ENCODE results near the gene GORASP2. TPM values are rescaled to one million over a fixed set of nuclear protein-coding genes. Genes with fewer than 3 reads are reported as not detected.

The GORASP2 gene
- total and polyA plus RNA-seq, 2 of the 8 experiments (the other 6 are each of a cell fraction or from before 2014, with no cell fraction given) = 86.8 to 214 TPM

GRCh38 chr2:170944545-170944944 is 15.5 kb downstream of the GORASP2 start:
- H3K23ac ChIP-seq (ENCODE audit: insufficient read length) = no peak overlapping the region
- H3K23me2 ChIP-seq (ENCODE audit: low read depth, low read length) = no peaks in the 10 kb centered on the region
- no peak overlapping the region for H3K4ac ChIP-seq (replicated peaks; ENCODE audit: insufficient read length, low read depth, low read length)
- no peaks in the 10 kb centered on the region for H3K4me1 ChIP-seq (replicated peaks in 1 of 4; ENCODE audit: control insufficient read depth in 3 of 4, insufficient read depth in 4 of 4, low read length in 3 of 4)
- no peak overlapping the region for H3K56ac ChIP-seq (replicated peaks; ENCODE audit: insufficient read length, low read depth, low read length)
- H3K79me1 ChIP-seq (ENCODE audit: low read depth, low read length) = peaks cover 2% of the 10 kb centered on the region; the same call in 1 of the 2 replicates
- H2BK15ac ChIP-seq (ENCODE audit: low read length) = no peak overlapping the region
- no peaks in the 10 kb centered on the region for H3K27me3 ChIP-seq (replicated peaks in 1 of 4; ENCODE audit: control insufficient read depth in 3 of 4, extremely low read depth in 1 of 4, insufficient read depth in 3 of 4, low read length in 3 of 4)
- H3K9ac ChIP-seq (replicated peaks in 1 of 4; ENCODE audit: extremely low read depth in 1 of 4, low read depth in 3 of 4, low read length in 3 of 4) = no peak overlapping the region
- ChIA-PET CTCF (ENCODE audit: partially characterized antibody) (interaction anchor here (1.5 kb wide), 1 partner anchor 15 kb away, joined by 4 read pairs; the partner anchor contains the start of gene GORASP2), POLR2A (ENCODE audit: partially characterized antibody) (interaction anchor here (0.9 to 1.7 kb wide), 3 partner anchors 11 to 14 kb away, joined by 3 to 6 read pairs (median 4); no protein-coding TSS in a partner anchor)
- H3K4me3 ChIP-seq (ENCODE audit: extremely low read depth in 1 of 4, insufficient read depth in 2 of 4, low read depth in 3 of 4, low read length in 4 of 4) = no peak overlapping the region
- peaks cover 0 to 80% of the 10 kb centered on the region in 2 experiments; a peak in 3 of 4 replicates for H3K79me2 ChIP-seq (ENCODE audit: control insufficient read depth in 1 of 2, insufficient read depth in 2 of 2, low read length in 2 of 2)
- no peak for TF ChIP-seq POLR2A (IDR thresholded peaks at IDR 0.05; ENCODE audit: control extremely low read depth in 1 of 2, low read depth in 2 of 2, low read length in 2 of 2)
- no peak for TF ChIP-seq PHF8 (conservative IDR thresholded peaks at IDR 0.05; ENCODE audit: low read depth, low read length)
- TF ChIP-seq ZNF274 (IDR thresholded peaks at IDR 0.05; ENCODE audit: borderline replicate concordance, extremely low read depth, low read length) = no peak
- no peak for TF ChIP-seq SRF (IDR thresholded peaks at IDR 0.05; ENCODE audit: low read depth, low read length)
- no peak for TF ChIP-seq SAP30 (IDR thresholded peaks at IDR 0.05; ENCODE audit: insufficient read depth, insufficient replicate concordance, low read length)
- TF ChIP-seq NANOG (IDR thresholded peaks at IDR 0.05; ENCODE audit: insufficient read depth, low read depth, low read length, poor library complexity, severe bottlenecking) = no peak
- TF ChIP-seq YY1 (IDR thresholded peaks at IDR 0.05; ENCODE audit: low read depth, low read length) = no peak
- no peak for TF ChIP-seq GTF2F1 (IDR thresholded peaks at IDR 0.05; ENCODE audit: borderline replicate concordance, low read depth, low read length)
- TF ChIP-seq EZH2 (IDR thresholded peaks at IDR 0.05; ENCODE audit: low read depth, low read length, severe bottlenecking) = no peak
- no peak for TF ChIP-seq TAF1 (IDR thresholded peaks at IDR 0.05; ENCODE audit: low read depth, low read length)
- no peak for TF ChIP-seq GABPA (IDR thresholded peaks at IDR 0.05; ENCODE audit: borderline replicate concordance, insufficient read depth, low read length)
- TF ChIP-seq FOSL1 (IDR thresholded peaks at IDR 0.05; ENCODE audit: insufficient read depth, low read depth, low read length) = no peak
- TF ChIP-seq EP300 (IDR thresholded peaks at IDR 0.05; ENCODE audit: borderline replicate concordance in 1 of 2, low read depth in 2 of 2, low read length in 2 of 2) = no peak
- H3K14ac ChIP-seq (ENCODE audit: insufficient read length) = no peak overlapping the region
- peaks cover 0 to 13% (median 1%) of the 10 kb centered on the region in 4 experiments; a peak in 5 of 8 replicates for H3K36me3 ChIP-seq (ENCODE audit: control insufficient read depth in 2 of 4, insufficient read depth in 4 of 4, low read length in 3 of 4)
- no peak for DNase-seq (ENCODE audit: low read depth in 1 of 2, low spot score in 2 of 2)
- H4K91ac ChIP-seq (replicated peaks; ENCODE audit: insufficient read length, low read length) = no peak overlapping the region
- H4K5ac ChIP-seq (ENCODE audit: insufficient read length, low read depth, low read length) = no peak overlapping the region
- H2BK20ac ChIP-seq (ENCODE audit: low read length) = no peak overlapping the region
- no peak overlapping the region for H2AK5ac ChIP-seq (ENCODE audit: low read depth, low read length)
- no peak overlapping the region for H2BK120ac ChIP-seq (replicated peaks; ENCODE audit: low read depth, low read length)
- no peak for FAIRE-seq
- no peak overlapping the region for H3K4me2 ChIP-seq (ENCODE audit: insufficient read depth in 1 of 2, low read depth in 2 of 2, low read length in 2 of 2)
- no peak overlapping the region for H2AFZ ChIP-seq (ENCODE audit: low read length)
- no peak overlapping the region for H2BK12ac ChIP-seq (ENCODE audit: low read depth, low read length)
- H3K27ac ChIP-seq (ENCODE audit: low read depth, low read length) = no peak overlapping the region
- no peak overlapping the region for H2BK5ac ChIP-seq (ENCODE audit: low read depth, low read length)
- H4K20me1 ChIP-seq (replicated peaks in 1 of 2; ENCODE audit: control insufficient read depth in 1 of 2, insufficient read depth in 2 of 2, low read length in 2 of 2) = peaks cover 7 to 20% of the 10 kb centered on the region in 2 experiments
- no peaks in the 10 kb centered on the region for H3K9me3 ChIP-seq (ENCODE audit: insufficient read depth in 2 of 2, low read depth in 1 of 2, low read length in 1 of 2)
- no peak overlapping the region for H3K18ac ChIP-seq (ENCODE audit: extremely low read depth, low read length)
- WGBS, 2 experiments (ENCODE audit: extremely low coverage in 1 of 2, insufficient coverage in 1 of 2, insufficient read length in 1 of 2, insufficient replicate concordance in 2 of 2, low coverage in 1 of 2, low lambda C conversion rate in 2 of 2, missing lambda C conversion rate in 1 of 2) = 94% methylated on average over 1 of the region's 1 CpG; no CpG with 5 or more reads in 1 of the 2 experiments
- H4K8ac ChIP-seq (ENCODE audit: extremely low read depth, insufficient read depth, low read length) = no peak overlapping the region

Data from H1 (cell line).